IPS-NIHi11 (cell line): ENCODE results near the gene ZNF195.
"Not testable (repeated sequence)": the region's sequence is repeated elsewhere in the genome, so short reads cannot be mapped to it uniquely, and the experiment has no call there.

Source experiments
- DNase-seq: peaks from one replicate; pipeline ENCODE4 v3.0.0; 2012; ENCODE audit warnings: mixed read lengths, low spot score

Gene ZNF195

DNA sequence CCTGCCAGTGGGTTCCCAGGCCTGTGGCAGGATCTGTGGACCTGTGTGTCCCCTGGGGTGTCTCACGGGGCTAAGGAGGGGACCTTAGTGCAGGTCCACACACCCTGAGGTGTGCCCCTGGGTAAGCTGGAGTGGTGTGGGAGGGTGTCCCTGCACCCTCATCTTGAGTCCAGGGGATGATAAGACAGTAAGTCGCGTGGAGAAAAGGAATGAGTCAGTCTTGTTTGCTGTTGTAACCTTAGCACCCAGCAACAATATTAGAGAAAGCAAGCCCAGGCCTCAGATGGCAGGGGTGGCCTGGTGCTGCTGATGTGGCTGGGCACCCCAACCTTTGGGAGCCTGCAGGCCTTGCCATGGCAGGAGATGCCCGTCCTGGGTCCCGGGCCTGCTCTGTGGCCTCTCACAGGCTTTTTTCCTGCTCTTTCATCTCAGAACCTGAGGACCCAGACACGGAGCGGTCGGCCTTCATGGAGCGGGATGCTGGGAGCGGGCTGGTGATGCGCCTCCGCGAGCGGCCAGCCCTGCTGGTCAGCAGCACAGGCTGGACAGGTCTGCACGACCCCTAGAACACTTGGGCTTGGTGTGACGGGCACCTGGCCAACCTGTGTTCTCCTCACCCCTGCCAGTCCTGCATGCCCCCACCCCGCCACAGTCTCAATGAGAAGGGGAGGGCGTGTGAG, 23.4 kb upstream of the ZNF195 start:
- DNase-seq: not testable (repeated sequence)

DNA sequence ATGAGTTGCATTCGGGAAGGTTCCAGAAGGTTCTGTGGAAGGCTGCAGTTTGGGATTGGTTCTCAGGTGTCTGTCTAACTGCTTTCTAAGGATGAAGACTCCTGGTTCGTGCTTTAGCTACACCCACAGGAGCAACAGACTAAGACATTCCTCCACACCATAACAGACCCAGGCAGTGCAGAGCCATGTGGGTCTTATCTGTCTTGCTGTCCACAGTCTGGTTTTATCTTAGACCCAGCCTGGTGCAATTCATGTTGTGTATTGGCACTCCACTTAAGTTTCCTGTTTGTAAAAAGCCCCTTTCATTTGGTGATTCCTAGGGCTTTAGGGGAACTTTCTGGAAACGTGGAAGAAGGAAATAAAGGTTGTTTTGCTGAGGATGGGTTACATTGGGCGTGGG, 22.1 kb upstream of the ZNF195 start:
- DNase-seq: not testable (repeated sequence)

DNA sequence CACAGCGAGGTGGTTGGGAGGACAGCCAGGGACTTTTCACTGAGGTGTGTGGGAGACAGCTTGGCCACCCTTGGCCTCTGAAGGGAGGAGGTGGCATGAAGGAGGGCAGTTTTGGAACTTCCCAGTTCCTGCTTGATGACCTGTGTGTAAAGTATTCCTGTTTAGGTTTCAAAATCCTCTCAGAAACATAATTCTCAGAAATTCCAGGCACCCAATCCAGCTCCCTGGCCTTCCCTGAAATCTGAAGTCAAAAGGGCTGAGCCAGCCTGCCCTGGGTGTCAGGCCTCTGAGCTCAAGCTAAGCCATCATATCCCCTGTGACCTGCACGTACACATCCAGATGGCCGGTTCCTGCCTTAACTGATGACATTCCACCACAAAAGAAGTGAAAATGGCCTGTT, 19.6 kb upstream of the ZNF195 start:
- not testable (repeated sequence) for DNase-seq

DNA sequence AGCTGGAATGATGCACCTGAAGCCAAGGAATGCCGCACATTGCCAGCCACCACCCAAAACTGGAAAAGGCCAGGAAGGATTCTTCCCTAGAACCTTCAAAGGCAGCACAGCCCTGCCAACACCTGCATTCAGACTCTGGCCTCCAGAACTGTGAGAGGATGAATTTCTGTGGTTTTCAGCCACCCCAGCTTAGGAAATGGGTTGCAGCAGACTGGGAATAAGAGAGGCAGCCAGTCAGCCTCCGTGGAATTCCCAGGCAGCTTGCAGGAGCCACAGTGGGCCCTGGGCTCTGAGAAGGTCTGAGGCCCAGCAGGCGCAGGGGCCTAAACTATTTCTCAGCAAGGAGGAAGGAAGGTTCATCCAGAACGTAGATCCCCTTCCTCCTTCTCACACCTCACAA, 19.2 kb upstream of the ZNF195 start:
- not testable (repeated sequence) for DNase-seq

DNA sequence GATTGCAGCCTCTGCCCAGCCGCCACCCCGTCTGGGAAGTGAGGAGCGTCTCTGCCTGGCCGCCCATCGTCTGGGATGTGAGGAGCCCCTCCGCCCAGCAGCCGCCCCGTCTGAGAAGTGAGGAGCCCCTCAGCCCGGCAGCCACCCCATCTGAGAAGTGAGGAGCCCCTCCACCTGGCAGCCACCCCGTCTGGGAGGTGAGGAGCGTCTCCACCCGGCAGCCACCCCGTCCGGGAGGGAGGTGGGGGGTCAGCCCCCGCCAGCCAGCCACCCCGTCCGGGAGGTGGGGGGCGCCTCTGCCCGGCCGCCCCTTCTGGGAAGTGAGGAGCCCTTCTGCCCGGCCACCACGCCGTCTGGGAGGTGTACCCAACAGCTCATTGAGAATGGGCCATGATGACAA, 18.3 kb upstream of the ZNF195 start:
- not testable (repeated sequence) for DNase-seq

DNA sequence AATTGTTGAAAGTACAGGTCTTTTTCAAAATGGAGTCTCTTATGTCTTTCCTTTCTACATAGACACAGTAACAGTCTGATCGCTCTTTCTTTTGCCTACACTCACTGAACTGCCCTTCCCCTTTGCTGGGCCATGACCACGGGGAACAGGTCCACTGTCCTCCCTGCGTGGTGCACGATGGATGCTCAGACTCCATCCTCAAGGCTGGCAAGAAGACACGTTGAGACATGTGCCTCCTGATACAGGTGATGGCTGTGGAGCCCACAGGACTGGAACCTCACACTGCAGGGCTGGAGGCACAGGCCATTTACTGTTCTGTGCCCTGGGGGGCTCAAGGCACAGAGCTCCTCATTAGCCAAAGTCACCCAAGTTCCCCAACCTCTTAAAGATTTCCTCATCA, 16.5 kb upstream of the ZNF195 start:
- not testable (repeated sequence) for DNase-seq

DNA sequence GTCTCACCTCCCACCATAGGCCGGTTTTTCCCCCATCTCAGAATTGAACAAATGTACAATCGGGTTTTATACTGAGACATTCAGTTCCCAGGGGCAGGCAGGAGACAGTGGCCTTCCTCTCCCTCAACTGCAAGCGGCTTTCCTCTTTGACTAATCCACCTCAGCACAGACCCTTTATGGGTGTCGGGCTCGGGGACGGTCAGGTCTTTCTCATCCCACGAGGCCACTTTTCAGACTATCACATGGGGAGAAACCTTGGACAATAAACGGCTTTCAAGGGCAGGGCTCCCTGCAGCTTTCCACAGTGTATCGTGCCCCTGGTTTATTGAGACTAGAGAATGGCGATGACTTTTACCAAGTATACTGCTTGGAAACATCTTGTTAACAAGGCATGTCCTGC, 16.0 kb upstream of the ZNF195 start:
- not testable (repeated sequence) for DNase-seq

DNA sequence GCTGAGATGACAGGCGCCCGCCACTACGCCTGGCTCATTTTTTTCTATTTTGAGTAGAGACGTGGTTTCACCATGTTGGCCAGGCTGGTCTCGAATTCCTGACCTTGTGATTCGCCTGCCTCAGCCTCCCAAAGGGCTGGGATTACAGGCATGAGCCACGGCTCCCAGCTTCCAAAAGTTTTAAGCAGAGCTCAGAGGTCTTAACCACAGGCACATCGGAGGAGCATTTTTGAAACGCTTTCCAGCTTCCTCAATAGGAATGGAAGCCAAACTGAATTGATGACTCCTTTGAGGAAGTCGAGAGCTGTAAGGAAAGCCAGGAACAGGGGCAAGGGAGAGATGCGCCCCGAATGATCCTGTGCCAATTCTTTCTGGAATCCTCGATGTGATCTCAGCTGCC, 14.5 kb upstream of the ZNF195 start:
- not testable (repeated sequence) for DNase-seq

DNA sequence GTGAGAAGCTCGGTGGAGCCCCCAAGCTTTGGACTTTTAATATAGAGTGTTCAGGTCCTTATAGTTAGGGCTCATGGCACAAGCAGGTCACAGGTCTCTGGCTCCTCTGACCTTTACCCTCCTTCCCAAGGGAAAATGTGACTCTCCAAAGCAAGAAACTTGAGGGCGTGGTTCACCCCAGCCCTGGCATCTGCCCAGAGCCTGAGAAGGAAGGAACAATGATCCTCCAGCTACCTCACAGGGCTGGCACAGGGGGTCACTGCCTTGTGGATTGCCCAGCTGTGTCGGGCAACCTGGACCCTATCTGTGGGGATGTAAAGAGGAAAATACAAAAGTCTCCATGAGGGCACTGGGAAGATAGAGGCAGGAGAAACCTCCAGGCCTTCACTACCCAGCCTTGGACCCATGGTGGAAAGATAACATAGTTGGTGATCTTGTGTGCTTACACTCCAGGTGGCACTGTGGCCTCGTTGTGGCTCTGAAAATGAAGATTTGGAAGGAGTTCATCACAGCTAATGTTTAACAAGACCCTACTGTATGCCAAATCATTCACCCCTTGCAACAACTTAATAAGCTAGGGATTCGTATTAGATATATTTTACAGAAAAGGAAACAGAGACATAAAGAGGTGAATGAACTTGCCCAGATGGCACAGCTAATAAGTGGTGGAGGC, 3.8 kb upstream of the ZNF195 start:
- no peak for DNase-seq

DNA sequence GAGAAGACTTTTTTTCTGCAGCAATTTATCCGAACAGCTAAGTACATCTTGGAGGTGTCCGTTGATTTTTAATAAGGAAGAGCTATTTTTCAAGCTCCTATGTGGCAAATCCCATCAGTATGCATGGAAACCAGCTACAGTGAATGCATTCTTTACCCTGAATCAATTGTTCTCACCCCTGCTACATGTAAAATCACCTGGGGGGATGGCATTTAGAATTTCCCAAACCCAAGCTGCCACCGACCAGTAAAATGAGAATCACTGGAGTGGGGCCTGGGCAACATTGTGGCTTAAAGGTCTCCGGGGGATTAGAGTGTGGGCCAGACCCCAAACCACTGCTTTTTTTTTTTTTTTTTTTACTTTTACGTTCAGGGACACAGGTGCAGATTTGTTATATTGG, 2.8 kb upstream of the ZNF195 start:
- no peak for DNase-seq

DNA sequence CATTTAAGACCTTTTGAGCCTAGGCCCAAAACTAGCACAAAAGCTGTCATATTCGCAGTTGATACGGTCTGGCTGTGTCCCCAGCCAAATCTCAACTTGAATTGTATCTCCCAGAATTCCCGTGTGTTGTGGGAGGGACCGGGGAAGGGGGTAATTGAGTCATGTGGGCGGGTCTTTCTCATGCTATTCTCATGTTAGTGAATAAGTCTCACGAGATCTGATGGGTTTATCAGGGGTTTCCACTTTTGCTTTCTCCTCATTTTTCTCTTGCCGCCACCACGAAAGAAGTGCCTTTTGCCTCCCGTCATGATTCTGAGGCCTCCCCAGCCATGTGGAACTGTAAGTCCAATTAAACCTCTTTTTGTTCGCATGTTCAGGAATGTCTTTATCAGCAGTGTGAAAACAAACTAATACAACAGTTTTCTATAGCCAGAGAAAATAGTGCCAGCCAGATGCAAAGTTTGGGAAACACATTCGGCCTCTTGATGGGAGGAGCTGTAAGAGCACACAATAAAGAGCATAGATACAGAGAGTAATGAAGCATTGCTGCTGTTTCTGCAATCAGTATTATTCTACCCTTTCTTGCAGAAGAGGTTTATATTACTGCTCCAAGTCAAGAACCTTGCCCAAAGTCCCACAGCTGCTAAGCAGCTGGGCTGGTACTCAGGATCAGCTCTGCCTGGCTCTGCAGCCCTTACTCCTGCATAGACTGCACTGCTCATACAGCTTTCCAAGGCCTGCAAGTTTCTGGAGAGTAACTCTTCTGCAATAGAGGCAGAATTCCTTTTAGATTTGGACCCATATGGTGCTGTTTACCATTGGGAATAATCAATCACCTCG, 2.0 kb upstream of the ZNF195 start:
- DNase-seq: no peak

DNA sequence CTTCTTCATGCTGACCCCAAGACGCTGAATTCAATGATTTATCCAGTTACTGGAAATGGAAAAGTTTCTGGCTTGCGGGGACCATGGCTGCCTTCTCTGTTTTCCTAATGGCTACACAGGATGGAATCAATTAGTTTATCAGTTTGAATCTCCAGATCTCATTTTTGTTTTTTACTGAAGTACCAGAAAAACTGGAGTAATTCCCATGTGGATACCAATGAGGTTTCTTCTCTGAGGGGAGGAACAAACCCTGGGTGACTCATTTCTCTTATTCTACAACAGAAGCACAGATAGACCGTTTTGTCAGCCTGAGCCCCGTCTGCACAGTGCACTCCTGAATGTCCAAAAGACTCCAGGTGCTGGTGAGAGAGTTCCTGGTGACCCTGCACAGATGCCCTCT, 3.4 kb downstream of the ZNF195 start:
- DNase-seq: no peak

DNA sequence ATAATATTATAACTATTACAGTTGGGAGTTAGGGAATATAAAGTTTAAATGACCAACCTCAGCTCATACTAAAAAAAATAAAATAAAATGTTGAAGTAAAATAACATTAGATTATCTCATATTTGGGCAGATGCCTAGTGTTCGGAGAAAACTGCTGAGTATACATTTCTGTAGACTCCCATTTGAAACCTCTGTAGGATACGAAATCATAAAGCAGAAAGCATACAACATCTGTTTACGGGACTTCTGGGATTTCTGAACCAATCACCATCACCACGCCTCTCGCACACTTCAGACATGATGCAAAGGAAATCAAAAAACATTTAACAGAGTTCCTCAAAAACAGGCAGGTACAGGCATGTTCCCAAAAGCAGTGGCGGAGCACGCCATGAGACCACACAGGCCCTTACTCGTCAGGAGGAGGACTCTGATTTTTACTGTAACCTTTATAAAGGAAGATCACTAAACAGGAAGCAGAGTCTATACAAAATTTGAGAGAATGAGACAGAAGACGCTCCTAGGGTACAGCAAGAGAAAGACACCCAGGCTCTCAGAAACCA, 8.6 kb downstream of the ZNF195 start:
- no peak for DNase-seq

DNA sequence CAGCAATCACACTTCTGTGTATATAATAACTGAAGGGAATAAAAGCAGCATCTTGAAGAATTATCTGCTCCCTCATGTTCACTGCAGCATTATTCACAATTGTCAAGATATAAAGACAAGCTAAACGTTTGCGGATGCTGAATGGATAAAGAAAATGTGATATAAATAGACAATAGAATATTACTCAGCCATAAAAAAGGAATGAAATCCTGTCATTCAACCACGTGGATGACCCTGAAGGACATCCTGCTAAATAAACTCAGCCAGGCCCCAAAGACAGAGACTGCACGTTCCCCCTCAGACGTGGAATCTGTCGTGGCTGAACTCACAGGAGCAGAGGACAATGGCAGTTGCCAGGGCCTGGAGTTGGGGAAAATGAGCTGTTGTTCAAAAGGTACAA, 9.6 kb downstream of the ZNF195 start:
- DNase-seq: no peak

DNA sequence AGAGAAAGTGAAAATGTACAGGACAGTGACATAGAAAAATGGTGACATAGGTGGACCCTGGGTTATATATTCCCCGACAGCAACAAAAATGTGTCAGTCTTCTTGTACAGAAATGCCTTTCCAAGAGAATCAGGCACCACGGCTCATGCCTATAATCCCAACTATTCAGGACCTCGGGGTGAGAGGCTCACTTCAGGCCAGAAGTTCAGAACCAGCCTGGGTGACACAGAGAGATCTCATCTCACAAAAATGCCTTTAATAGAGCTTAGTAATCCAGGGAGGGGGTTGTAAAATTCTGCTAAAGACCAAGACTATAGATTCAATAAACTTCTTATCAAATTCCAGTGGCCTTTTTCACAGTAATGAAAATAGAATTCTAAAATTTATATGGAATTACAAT, 10.7 kb downstream of the ZNF195 start:
- DNase-seq: no peak

DNA sequence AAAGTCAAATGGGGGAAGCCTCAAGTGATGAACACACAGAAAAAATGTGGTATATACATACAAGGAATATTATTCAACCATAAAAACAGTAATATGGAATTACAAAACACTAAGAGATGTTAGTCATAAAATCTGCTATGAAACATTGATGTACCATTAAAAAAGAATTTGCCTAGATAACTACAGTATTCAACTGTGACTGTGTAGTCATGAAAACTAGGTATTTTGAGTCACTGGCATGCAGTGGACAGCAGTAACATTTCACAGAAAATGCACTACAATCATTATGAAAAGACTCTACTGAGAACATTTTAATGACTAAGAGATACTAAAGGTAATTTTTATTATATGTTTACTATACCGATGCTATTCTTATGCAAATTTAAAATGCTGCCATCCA, 11.7 kb downstream of the ZNF195 start:
- DNase-seq: no peak

DNA sequence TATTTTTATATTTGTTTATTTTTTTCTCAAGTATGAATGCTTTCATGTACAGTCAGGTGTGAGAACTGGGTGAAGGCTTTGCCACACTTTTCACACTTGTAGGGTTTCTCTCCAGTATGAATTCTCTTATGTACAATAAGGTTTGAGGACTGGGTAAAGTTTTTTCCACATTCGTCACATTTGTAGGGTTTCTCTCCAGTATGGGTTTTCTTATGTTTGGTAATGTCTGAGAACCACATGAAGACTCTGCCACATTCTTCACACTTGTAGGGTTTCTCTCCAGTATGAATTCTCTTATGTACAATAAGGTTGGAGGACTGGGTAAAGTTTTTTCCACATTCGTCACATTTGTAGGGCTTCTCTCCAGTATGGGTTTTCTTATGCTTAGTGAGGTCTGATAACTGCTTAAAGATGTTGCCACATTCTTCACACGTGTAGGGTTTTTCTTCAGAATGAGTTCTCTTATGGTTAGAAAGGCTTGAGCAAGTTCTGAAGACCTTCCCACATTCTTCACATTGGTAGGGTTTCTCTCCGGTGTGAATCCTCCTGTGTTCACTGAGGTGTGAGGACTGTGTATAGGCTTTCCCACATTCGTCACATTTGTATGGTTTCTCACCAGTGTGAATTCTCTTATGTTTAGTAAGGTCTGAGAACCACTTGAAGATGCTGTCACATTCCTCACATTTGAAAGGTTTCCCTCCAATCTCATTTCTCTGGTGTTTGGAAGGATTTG, 19.7 kb downstream of the ZNF195 start:
- no peak for DNase-seq

DNA sequence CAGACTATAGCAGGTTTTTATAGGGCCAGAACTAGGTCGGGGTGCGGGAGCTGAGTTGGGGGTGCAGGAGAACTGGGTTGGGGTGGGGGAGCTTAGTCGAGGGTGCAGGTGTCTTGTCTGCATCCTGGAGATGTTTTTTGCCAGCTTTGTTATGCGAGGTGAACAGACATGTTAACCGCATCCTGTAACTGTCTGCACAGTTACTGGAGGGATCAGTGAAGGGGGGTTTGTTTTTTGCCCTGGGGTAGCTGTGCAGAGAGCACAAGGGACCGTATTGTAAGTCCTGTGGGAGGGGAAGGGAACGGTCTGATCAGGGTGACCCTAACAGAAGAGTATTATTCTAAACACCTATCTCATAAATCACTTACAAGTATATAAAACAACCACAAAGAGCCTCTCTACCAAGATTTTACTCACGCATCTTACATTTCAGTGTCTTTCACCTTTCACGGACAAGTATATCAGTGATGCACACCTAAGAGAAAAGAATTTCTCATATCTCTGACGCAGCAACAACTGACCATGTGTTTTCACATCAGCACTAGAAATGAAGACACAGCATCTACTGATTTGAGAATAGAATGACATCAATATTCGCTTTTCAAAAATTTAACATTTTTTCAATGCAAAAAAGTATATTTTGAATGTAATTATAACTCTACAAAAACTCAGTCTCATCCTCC, 20.8 kb downstream of the ZNF195 start:
- no peak for DNase-seq

DNA sequence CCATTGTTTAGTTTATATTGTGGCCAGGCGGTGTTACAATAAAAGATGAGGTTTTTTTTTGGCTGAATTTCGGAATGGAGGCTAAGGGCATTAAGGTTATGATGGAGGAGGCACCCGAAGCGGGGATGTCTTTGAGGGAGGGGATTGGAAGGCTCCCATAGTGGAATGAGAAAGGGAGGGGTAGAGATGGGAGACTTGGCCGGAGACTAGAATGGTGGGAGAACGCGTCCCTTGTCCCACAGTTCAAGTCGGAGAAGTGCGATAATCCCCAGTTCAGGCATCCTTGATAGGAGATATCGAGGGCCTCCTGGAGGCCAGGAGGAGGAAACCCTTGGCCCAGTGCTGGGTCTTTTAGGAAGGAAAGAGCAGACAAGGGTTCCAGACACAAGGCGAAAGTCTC, 21.6 kb downstream of the ZNF195 start:
- DNase-seq: no peak

DNA sequence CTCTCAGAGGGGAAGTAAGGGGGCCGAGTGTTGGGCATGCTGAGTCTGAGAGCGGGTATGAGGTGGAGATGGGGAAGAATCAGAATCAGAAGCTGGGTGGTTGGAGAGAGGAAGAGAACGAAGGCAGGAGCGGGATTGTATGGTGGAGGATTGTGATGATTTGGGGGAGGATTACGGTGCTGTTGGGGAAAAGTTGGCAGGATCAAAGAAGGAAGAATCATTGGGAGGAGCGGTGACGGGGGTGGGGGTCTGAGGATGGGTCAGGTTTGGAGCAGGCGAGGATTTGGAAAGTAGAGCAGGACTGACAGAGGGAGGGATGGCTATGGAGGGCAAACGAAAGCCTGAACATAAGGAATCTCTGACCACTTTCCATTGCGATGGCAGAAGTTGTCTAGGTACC, 22.1 kb downstream of the ZNF195 start:
- no peak for DNase-seq

DNA sequence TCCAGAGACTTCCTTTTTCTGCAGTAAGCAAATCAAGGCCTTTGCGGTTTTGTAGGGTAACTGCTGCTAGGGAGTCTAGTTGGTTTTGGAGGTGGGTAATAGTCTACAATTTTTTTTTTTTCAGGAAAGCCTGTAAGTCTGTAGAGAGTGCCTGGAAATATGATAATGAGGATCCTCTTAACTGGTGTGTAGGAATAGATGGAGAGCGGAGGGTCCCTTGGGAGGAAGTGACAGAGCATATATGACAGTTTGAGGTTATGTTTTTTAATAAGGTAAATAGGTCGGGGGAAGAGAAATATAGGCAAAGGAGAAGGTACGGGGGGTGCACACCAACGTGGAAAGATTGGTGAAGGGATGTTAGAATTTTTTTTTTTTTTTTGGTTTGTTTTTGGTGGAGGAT, 25.9 kb downstream of the ZNF195 start:
- DNase-seq: no peak
